HG02588 (cell line): ENCODE data around the gene MYCN.

ENCODE experiments used
- ATAC-seq: cut with Tn5 transposase; IDR thresholded peaks from one replicate; pipeline ENCODE4 v1.9.1; 2021; ENCODE audit warnings: mild to moderate bottlenecking, moderate library complexity; ENCODE audit not compliant: unreplicated experiment

MYCN gene

DNA sequence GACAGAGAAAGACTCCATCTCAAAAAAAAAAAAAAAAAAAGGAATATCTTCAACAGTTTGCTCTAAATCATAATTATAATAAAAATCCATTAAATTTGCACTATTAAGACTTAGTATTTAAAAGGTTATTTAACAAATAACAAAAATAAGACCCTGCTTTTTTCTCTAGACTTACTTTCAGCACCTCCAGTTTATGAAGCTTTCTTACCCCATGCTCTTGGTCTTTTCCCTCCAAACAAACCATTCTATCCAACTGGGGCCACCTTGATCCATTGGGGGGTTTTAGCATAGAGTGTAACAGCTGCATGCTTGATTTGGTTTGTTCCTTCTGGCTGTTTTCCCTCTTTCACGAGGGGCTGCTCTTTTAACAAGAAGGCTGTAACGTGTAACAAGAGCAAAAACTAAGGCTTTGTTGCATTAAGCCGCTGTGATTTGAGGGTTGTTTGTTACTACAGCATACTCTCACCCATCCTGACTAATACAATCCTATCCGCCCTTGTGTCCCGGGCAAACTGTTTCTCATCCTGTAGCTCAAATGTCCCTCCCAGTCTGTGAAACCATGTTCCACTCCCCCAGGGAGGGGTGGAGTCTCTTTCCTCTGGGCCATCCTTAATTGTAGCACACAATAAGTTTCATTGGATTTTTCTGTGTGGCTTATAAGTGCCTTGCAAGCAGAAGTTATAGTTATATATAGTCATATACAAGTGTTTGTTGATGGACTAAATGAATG is 9.6 kb upstream of the MYCN start:
- ATAC-seq: no peak

DNA sequence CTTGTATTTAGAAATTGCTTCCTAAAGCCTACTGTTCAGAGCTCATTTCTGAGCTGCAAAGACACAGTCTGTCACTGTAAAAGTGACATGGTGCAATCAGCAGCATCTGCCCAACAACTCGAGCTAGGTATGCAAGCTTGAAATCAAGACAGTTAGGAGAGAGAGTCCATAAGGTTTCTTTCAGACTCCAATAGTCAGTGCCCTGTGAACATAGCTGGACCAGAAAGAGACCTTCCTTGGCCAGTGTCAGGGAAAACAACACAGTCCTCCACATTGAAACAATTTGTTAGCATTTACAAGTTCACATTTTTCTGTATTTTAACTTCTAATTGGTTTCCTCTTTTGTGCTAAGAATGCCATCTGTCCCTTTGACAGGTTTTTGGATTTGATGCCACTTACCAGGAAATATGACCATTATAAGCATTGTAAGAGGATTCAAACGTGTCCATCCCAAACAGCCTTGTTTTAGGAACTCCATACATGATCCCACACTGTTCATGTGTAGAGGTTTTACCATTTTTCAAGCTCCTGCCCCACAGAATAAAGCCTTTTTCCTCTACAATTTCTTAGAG is 8.9 kb upstream of the MYCN start:
- no peak for ATAC-seq

DNA sequence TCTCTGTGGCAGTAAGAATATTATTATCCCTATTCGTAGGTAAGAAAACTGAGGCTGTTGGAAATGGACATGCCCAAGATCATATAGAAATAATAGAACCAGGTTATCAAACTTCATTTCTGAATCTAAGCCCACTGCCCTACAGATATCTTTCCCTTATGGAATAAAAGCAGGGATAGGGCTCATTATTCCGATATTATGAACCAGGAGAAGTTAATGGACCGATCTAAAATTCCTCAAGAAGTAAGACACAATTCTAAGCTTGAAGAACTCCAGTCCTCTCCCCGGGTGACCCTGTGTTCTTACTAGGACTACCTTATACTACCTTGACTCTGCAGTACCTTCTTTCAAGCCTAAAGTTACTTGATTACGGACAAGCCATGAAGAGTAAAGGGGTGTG is 8.4 kb upstream of the MYCN start:
- ATAC-seq: no peak

DNA sequence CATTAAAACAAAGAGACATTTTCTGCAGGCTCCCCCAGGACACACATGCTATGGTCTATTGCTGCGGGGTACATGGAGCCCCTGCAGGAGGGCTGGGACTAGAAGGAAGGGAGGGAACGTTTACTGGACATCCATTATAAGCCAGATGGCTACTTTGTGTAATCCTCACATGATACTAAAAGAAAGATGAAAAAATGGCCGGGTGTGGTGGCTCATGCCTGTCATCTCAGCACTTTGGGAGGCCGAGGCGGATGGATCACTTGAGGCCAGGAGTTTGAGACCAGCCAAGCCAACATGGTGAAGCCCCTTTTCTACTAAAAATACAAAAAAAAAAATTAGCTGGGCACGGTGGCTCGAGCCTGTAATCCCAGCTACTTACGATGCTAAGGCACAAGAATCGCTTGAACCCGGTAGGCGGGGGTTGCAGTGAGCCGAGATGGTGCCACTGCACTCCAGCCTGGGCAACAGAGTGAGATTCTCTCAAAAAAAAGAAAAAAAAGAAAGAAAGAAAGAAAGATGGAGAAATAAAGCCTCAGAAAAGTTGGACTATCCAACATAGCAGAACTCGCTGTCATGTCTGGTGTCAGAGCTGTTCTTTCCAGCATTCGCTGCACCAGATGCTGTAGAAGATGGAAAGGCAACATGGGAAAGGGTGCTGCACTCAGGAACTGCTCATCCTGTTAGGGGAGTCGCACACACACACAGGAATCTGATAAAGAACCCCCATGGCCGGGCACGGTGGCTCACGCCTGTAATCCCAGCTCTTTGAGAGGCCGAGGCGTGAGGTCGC is 7.8 kb upstream of the MYCN start:
- no peak for ATAC-seq

- ATAC-seq: no peak
Observed at GRCh38 chr2:15933184-15933845, 7.0 kb upstream of the MYCN start.

DNA sequence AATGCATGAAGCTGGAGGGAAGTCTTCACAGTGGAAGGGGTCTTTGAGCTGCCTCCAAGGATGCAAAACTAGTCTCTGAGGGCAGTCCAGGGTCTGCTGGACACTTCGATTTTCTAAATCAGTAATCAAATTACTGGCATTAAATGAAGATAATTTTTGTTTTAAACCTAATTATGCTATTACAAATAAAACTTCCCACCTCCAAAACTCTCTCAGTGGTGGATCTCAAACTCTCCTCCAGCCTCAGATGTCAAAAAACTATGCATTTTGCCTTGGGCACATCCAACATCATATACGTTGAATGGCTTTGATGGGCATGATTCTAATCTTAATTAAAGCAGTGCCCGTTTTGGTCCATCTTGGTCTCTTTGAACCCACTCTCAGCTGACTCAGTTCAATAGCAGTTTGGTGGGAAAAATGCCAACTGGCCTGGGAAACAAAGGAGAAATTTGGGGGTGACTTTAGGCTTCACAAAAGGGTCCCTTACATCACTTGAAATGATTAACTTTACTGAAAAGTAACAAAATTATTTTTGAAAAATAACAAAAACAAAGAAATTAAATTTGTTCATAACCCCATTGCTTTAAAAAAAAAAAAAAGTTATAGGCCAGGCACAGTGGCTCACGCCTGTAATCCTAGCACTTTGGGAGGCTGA is 5.9 kb upstream of the MYCN start:
- no peak for ATAC-seq

DNA sequence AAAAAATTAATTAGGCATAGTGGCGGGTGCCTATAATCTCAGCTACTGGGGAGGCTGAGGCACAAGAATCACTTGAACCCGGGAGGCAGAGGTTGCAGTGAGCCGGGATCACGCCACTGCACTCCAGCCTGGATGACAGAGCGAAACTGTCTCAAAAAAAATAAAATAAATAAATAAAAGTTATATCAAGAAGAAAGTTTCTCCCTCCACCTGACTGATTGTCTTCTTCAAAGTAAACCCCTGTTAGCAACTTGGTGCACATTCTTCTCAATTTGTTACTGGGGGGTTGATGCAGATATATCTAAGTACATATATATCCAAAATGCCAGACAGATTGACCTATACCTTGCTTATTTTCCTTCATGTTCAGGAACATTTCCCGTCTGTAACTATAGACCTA is 5.2 kb upstream of the MYCN start:
- ATAC-seq: no peak

DNA sequence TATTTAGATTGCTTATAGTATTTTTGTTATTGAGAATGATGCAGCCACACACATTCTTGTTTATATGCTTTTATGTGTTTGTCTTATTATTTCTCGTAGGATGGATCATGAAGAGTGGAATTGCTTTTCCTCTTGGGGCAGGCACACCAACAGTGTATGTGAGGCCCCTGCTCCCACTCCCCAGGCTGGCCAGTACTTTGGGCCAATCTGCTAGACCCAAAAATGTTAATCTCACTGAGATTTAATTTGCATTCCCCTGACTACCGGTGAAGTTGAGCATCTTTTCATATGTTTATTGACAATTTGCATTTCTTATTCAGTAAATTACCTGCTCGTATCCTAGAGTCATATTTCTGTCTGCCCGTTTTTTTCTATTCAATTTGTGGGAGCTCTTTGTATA is 4.7 kb upstream of the MYCN start:
- no peak for ATAC-seq

DNA sequence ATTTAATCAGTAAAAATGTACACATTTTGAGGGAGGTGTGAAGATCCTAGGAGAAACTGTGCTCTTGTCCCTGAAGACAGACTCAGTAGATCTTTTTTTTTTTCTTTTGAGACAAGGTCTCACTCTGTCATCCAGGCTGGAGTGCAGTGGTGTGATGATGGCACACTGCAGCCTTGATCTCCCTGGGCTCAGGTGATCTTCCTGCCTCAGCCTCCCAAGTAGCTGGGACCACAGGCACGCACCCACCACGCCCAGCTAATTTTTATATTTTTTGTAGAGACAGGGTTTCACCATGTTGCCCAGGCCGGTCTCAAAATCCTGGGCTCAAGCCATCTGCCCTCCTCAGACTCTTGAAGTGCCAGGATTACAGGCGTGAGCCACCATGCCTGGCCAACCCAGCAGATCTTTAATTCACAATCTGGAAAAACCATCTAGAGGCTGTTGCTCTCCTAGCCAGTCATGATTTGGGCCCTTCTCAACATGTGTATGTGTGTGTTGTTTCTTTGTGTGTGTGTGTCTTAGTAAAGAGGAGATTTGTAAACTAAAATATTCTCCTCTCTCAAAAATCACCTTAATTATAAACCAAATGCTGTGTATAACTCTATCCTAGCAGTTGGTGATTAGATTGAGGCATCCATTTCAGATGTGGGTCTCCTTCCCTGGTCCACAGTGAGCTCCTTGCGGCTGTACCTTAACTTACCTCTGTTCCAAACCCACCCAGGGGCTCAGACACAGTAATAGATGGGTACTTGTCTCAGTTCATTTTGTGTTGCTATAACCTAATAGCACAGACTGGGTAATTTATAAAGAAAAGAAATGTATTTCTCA is 3.9 kb upstream of the MYCN start:
- ATAC-seq: no peak

DNA sequence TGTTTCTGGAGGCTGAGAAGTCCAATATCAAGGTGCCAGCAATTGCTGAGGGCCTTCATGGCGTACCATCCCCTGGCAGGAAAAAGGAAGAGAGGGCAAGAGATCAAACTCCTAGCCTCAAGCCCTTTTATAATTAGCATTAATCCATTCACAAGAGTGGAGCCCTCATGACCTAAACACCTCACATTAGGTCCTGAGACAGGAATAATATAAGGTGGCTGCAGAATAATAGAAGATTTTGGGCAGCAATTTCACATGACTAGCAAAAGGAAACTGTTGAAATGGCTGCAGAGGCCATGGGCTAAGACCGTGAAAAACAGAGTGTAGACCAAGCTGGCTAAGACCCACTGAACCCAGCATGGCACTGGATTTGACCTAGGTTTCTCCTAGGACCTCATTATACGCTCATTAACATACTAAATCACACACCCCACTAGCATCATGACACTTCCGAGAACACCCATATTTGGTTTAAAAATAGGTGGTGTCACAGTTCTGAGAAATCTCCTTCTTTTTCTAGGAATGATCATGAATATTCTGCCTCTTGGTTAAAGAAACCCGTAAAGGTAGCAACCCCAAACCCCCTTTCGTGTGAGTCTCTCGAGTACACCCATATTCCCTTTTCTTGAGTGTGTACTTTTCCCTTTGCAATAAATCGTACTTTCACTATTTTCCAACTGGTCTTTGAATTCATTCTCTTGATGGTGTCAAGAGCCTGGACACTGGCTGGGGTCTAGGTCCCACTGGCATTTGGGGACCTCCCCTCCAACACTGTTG is 3.1 kb upstream of the MYCN start:
- ATAC-seq: no peak

GRCh38 chr2:15937882-15938802 is 2.2 kb upstream of the MYCN start:
- ATAC-seq: no peak

- ATAC-seq: no peak
Observed at GRCh38 chr2:15938803-15939555, 1.4 kb upstream of the MYCN start.

- peak; percentile 48 for ATAC-seq
Observed at GRCh38 chr2:15939556-15939853, 845 bp upstream of the MYCN start.

- no peak for ATAC-seq
Observed at GRCh38 chr2:15940661-15941480, 521 bp downstream of the MYCN start.

GRCh38 chr2:15941481-15941850 is 1.1 kb downstream of the MYCN start:
- no peak for ATAC-seq

- no peak for ATAC-seq
Observed at GRCh38 chr2:15941871-15942710, 1.7 kb downstream of the MYCN start.
